ENCODE results near the gene APC2.

The APC2 gene

DNA sequence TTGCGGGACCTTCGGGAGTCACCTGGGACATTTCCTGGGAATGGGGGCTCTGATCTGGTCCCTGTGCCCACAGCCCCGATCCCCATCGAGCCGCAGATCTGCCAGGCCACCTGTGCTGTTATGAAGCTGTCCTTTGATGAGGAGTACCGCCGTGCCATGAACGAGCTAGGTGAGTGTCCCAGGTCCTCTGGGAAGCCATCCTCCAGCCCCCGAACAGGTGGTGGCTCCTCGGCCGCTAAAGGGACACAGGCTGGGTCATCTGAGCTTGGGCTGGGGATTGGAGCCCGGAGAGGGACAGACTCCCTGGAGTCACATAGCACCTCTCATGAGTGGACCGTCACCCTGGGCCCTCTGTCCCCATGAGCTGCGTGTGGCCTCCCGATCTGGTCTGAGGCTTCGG lies 8.0 kb downstream of the APC2 start:
- no peak overlapping the region for H3K9ac ChIP-seq (ENCODE audit: low read depth in 1 of 2, low read length in 2 of 2)
- H3K4me1 ChIP-seq (ENCODE audit: control insufficient read depth in 2 of 2, insufficient read depth in 2 of 2, low read length in 2 of 2), result peaks cover 8 to 9% of the 10 kb centered on the region in 2 donors
- H3K4me3 ChIP-seq (ENCODE audit: low read length in 2 of 2), result no peak overlapping the region
- peaks cover 23 to 39% of the 10 kb centered on the region in 2 donors for H3K27me3 ChIP-seq (ENCODE audit: control insufficient read depth in 2 of 2, insufficient read depth in 2 of 2, low read length in 2 of 2)
- H3K27ac ChIP-seq (ENCODE audit: low read depth in 2 of 2, low read length in 2 of 2), result no peak overlapping the region
- no peaks in the 10 kb centered on the region for H3K36me3 ChIP-seq (ENCODE audit: control insufficient read depth in 2 of 2, insufficient read depth in 2 of 2, low read length in 2 of 2)
- H3K9me3 ChIP-seq (ENCODE audit: control insufficient read depth in 2 of 2, low read length in 2 of 2), result no peaks in the 10 kb centered on the region

DNA sequence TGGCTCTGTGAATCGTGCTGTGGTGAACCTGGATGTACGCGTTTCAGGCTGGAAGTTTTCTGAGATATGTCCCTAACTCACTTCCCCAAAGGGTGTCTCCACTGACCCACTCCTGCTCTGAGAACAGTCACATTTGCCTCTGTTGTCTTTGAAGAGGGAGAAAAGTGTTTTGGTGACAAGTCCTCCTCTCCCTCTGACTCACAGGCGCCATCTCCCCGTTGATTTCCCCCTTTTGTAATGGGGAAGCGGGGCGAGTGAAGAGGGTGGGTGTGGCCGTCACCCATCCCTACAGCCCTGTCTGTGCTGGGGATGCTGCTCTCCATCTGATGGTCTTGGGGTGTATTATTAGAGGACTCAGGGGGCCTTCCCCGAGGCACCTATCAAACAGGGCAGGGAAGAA lies 9.6 kb downstream of the APC2 start:
- Histone ChIP-seq H3K4me3 (ENCODE audit: low read length in 2 of 2) (no peak overlapping the region), H3K4me1 (ENCODE audit: control insufficient read depth in 2 of 2, insufficient read depth in 2 of 2, low read length in 2 of 2) (peaks cover 7 to 8% of the 10 kb centered on the region in 2 donors), H3K9ac (ENCODE audit: low read depth in 1 of 2, low read length in 2 of 2) (no peak overlapping the region), H3K36me3 (ENCODE audit: control insufficient read depth in 2 of 2, insufficient read depth in 2 of 2, low read length in 2 of 2) (no peaks in the 10 kb centered on the region), H3K9me3 (ENCODE audit: control insufficient read depth in 2 of 2, low read length in 2 of 2) (no peaks in the 10 kb centered on the region), H3K27ac (ENCODE audit: low read depth in 2 of 2, low read length in 2 of 2) (no peak overlapping the region), H3K27me3 (ENCODE audit: control insufficient read depth in 2 of 2, insufficient read depth in 2 of 2, low read length in 2 of 2) (peaks cover 15 to 28% of the 10 kb centered on the region in 2 donors)

DNA sequence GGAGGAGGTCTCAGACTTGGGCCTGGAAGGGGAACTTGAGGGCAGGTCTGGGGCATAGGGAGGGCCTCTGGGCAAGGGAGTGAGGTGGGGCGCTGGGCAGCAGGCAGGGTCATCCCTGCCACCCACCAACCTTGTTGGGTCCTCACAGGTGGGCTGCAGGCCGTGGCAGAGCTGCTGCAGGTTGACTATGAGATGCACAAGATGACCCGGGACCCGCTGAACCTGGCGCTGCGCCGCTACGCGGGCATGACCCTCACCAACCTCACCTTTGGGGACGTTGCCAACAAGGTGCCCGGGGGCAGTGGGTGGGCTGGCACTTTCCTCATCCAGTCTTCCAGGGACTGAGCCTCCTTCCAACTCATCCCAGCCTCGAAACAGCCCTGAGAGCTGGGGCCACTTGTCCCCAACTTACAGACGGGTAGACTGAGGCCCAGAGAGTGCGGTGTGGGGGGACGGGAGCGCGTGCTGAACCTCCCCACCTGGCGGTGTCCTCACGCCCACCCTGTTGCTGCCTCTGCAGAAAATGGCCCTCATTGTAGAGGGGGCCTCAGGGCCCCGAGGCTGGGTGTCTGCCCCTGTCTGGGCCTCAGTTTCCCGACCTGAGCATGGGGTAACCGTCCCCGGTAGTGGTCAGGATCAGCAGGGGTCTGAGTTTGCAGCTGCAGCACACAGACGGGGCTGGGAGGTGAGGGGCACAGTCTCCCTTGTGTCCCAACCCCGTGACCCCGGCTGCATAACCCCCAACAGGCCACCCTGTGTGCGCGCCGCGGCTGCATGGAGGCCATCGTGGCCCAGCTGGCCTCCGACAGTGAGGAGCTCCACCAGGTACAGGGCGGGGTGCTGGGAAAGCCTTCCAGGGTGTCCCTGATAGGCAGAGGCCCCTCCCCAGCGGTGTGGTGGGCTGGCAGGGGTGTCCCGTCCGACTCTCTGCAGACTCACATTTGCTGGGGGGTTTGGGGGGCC lies 10.4 kb downstream of the APC2 start:
- H3K9me3 ChIP-seq (ENCODE audit: control insufficient read depth in 2 of 2, low read length in 2 of 2), result no peaks in the 10 kb centered on the region
- peaks cover 2 to 6% of the 10 kb centered on the region in 2 donors for H3K4me1 ChIP-seq (ENCODE audit: control insufficient read depth in 2 of 2, insufficient read depth in 2 of 2, low read length in 2 of 2)
- no peak overlapping the region for H3K27ac ChIP-seq (ENCODE audit: low read depth in 2 of 2, low read length in 2 of 2)
- no peak overlapping the region for H3K4me3 ChIP-seq (ENCODE audit: low read length in 2 of 2)
- no peak overlapping the region for H3K9ac ChIP-seq (ENCODE audit: low read depth in 1 of 2, low read length in 2 of 2)
- no peaks in the 10 kb centered on the region for H3K36me3 ChIP-seq (ENCODE audit: control insufficient read depth in 2 of 2, insufficient read depth in 2 of 2, low read length in 2 of 2)
- H3K27me3 ChIP-seq (ENCODE audit: control insufficient read depth in 2 of 2, insufficient read depth in 2 of 2, low read length in 2 of 2), result peaks cover 15 to 28% of the 10 kb centered on the region in 2 donors

DNA sequence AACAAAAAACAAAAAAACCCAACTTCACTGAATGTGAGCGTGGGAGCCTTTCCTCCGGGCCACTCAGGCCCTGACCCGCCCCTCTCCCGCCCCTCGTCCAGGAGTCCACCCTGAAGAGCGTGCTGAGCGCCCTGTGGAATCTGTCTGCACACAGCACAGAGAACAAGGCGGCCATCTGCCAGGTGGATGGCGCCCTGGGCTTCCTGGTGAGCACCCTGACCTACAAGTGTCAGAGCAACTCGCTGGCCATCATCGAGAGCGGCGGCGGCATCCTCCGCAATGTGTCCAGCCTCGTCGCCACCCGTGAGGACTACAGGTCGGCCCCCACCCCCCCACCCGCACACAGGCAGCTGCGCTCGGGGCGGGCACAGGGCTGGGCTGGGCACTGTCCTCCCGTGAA lies 11.9 kb downstream of the APC2 start:
- no peak overlapping the region for H3K27ac ChIP-seq (ENCODE audit: low read depth in 2 of 2, low read length in 2 of 2)
- H3K4me3 ChIP-seq (ENCODE audit: low read length in 2 of 2), result no peak overlapping the region
- H3K9me3 ChIP-seq (ENCODE audit: control insufficient read depth in 2 of 2, low read length in 2 of 2), result no peaks in the 10 kb centered on the region
- H3K4me1 ChIP-seq (ENCODE audit: control insufficient read depth in 2 of 2, insufficient read depth in 2 of 2, low read length in 2 of 2), result peaks cover 2 to 7% of the 10 kb centered on the region in 2 donors
- H3K9ac ChIP-seq (ENCODE audit: low read depth in 1 of 2, low read length in 2 of 2), result no peak overlapping the region
- H3K36me3 ChIP-seq (ENCODE audit: control insufficient read depth in 2 of 2, insufficient read depth in 2 of 2, low read length in 2 of 2), result no peaks in the 10 kb centered on the region
- H3K27me3 ChIP-seq (ENCODE audit: control insufficient read depth in 2 of 2, insufficient read depth in 2 of 2, low read length in 2 of 2), result peaks cover 17 to 24% of the 10 kb centered on the region in 2 donors

DNA sequence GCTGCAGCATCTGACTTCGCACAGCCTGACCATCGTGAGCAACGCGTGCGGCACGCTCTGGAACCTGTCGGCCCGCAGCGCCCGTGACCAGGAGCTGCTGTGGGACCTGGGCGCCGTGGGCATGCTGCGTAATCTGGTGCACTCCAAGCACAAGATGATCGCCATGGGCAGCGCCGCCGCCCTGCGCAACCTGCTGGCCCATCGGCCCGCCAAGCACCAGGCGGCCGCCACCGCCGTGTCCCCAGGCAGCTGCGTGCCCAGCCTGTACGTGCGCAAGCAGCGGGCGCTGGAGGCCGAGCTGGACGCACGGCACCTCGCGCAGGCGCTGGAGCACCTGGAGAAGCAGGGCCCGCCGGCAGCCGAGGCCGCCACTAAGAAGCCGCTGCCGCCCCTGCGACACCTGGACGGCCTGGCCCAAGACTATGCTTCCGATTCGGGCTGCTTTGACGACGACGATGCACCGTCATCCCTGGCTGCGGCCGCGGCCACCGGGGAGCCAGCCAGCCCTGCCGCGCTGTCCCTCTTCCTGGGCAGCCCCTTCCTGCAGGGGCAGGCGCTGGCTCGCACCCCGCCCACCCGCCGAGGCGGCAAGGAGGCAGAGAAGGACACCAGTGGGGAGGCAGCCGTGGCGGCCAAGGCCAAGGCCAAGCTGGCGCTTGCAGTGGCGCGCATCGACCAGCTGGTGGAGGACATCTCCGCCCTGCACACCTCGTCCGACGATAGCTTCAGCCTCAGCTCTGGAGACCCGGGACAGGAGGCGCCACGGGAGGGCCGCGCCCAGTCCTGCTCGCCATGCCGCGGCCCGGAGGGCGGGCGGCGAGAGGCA lies 15.5 kb downstream of the APC2 start:
- peaks cover 12 to 32% of the 10 kb centered on the region in 2 donors for H3K27me3 ChIP-seq (ENCODE audit: control insufficient read depth in 2 of 2, insufficient read depth in 2 of 2, low read length in 2 of 2)
- H3K9me3 ChIP-seq (ENCODE audit: control insufficient read depth in 2 of 2, low read length in 2 of 2), result no peaks in the 10 kb centered on the region
- H3K4me3 ChIP-seq (ENCODE audit: low read length in 2 of 2), result no peak overlapping the region
- H3K36me3 ChIP-seq (ENCODE audit: control insufficient read depth in 2 of 2, insufficient read depth in 2 of 2, low read length in 2 of 2), result no peaks in the 10 kb centered on the region
- peaks cover 20 to 23% of the 10 kb centered on the region in 2 donors for H3K4me1 ChIP-seq (ENCODE audit: control insufficient read depth in 2 of 2, insufficient read depth in 2 of 2, low read length in 2 of 2)
- H3K27ac ChIP-seq (ENCODE audit: low read depth in 2 of 2, low read length in 2 of 2), result no peak overlapping the region
- H3K9ac ChIP-seq (ENCODE audit: low read depth in 1 of 2, low read length in 2 of 2), result no peak overlapping the region

DNA sequence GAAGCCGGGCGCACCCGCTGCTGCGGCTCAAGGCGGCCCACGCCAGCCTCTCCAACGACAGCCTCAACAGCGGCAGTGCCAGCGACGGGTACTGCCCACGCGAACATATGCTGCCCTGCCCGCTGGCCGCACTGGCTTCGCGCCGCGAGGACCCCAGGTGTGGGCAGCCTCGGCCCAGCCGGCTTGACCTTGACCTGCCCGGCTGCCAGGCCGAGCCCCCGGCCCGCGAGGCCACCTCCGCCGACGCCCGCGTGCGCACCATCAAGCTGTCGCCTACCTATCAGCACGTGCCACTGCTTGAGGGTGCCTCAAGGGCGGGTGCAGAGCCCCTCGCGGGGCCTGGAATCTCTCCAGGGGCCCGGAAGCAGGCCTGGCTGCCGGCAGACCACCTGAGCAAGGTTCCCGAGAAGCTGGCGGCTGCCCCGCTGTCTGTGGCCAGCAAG lies 16.1 kb downstream of the APC2 start:
- no peaks in the 10 kb centered on the region for H3K36me3 ChIP-seq (ENCODE audit: control insufficient read depth in 2 of 2, insufficient read depth in 2 of 2, low read length in 2 of 2)
- no peak overlapping the region for H3K4me3 ChIP-seq (ENCODE audit: low read length in 2 of 2)
- no peak overlapping the region for H3K27ac ChIP-seq (ENCODE audit: low read depth in 2 of 2, low read length in 2 of 2)
- peaks cover 15 to 36% of the 10 kb centered on the region in 2 donors for H3K27me3 ChIP-seq (ENCODE audit: control insufficient read depth in 2 of 2, insufficient read depth in 2 of 2, low read length in 2 of 2)
- no peaks in the 10 kb centered on the region for H3K9me3 ChIP-seq (ENCODE audit: control insufficient read depth in 2 of 2, low read length in 2 of 2)
- H3K9ac ChIP-seq (ENCODE audit: low read depth in 1 of 2, low read length in 2 of 2), result no peak overlapping the region
- peaks cover 26 to 30% of the 10 kb centered on the region in 2 donors for H3K4me1 ChIP-seq (ENCODE audit: control insufficient read depth in 2 of 2, insufficient read depth in 2 of 2, low read length in 2 of 2)

DNA sequence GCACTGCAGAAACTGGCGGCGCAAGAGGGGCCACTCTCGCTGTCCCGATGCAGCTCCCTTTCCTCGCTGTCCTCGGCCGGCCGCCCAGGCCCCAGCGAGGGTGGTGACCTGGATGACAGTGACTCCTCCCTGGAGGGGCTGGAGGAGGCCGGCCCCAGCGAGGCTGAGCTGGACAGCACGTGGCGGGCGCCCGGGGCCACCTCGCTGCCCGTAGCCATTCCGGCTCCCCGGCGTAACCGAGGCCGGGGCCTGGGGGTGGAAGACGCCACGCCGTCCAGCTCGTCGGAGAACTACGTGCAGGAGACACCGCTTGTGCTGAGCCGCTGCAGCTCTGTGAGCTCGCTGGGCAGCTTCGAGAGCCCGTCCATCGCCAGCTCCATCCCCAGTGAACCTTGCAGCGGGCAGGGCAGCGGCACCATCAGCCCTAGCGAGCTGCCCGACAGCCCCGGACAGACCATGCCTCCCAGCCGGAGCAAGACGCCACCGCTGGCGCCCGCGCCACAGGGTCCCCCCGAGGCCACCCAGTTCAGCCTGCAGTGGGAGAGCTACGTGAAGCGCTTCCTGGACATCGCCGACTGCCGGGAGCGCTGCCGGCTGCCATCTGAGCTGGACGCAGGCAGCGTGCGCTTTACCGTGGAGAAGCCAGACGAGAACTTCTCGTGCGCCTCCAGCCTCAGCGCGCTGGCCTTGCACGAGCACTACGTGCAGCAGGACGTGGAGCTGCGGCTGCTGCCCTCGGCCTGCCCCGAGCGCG lies 16.7 kb downstream of the APC2 start:
- Histone ChIP-seq H3K27ac (ENCODE audit: low read depth in 2 of 2, low read length in 2 of 2) (no peak overlapping the region), H3K36me3 (ENCODE audit: control insufficient read depth in 2 of 2, insufficient read depth in 2 of 2, low read length in 2 of 2) (no peaks in the 10 kb centered on the region), H3K9me3 (ENCODE audit: control insufficient read depth in 2 of 2, low read length in 2 of 2) (no peaks in the 10 kb centered on the region), H3K27me3 (ENCODE audit: control insufficient read depth in 2 of 2, insufficient read depth in 2 of 2, low read length in 2 of 2) (peaks cover 20 to 42% of the 10 kb centered on the region in 2 donors), H3K9ac (ENCODE audit: low read depth in 1 of 2, low read length in 2 of 2) (no peak overlapping the region), H3K4me1 (ENCODE audit: control insufficient read depth in 2 of 2, insufficient read depth in 2 of 2, low read length in 2 of 2) (peaks cover 32 to 33% of the 10 kb centered on the region in 2 donors), H3K4me3 (ENCODE audit: low read length in 2 of 2) (no peak overlapping the region)

DNA sequence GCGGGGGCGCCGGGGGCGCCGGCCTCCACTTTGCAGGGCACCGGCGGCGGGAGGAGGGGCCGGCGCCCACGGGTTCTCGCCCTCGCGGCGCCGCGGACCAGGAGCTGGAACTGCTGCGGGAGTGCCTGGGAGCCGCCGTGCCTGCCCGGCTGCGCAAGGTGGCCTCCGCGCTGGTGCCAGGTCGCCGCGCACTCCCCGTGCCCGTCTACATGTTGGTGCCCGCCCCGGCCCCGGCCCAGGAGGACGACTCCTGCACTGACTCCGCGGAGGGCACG lies 17.2 kb downstream of the APC2 start:
- Histone ChIP-seq H3K4me3 (ENCODE audit: low read length in 2 of 2) (no peak overlapping the region), H3K27ac (ENCODE audit: low read depth in 2 of 2, low read length in 2 of 2) (no peak overlapping the region), H3K4me1 (ENCODE audit: control insufficient read depth in 2 of 2, insufficient read depth in 2 of 2, low read length in 2 of 2) (peaks cover 33 to 35% of the 10 kb centered on the region in 2 donors), H3K36me3 (ENCODE audit: control insufficient read depth in 2 of 2, insufficient read depth in 2 of 2, low read length in 2 of 2) (no peaks in the 10 kb centered on the region), H3K9ac (ENCODE audit: low read depth in 1 of 2, low read length in 2 of 2) (no peak overlapping the region), H3K27me3 (ENCODE audit: control insufficient read depth in 2 of 2, insufficient read depth in 2 of 2, low read length in 2 of 2) (peaks cover 25 to 47% of the 10 kb centered on the region in 2 donors), H3K9me3 (ENCODE audit: control insufficient read depth in 2 of 2, low read length in 2 of 2) (no peaks in the 10 kb centered on the region)

DNA sequence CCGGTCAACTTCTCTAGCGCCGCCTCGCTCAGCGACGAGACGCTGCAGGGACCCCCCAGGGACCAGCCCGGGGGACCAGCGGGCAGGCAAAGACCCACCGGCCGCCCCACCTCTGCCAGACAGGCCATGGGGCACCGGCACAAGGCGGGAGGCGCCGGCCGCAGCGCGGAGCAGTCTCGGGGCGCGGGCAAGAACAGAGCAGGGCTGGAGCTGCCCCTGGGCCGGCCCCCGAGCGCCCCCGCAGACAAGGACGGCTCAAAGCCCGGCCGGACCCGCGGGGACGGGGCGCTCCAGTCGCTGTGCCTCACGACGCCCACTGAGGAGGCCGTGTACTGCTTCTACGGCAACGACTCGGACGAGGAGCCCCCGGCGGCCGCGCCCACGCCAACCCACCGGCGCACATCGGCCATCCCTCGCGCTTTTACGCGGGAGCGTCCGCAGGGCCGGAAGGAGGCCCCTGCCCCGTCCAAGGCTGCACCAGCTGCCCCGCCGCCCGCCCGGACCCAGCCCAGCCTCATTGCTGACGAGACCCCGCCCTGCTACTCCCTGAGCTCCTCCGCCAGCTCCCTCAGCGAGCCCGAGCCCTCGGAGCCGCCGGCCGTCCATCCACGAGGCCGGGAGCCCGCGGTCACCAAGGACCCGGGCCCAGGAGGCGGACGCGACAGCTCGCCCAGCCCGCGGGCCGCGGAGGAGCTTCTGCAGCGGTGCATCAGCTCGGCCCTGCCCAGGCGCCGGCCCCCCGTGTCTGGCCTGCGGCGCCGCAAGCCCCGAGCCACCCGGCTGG lies 17.8 kb downstream of the APC2 start:
- Histone ChIP-seq H3K9me3 (ENCODE audit: control insufficient read depth in 2 of 2, low read length in 2 of 2) (no peaks in the 10 kb centered on the region), H3K4me1 (ENCODE audit: control insufficient read depth in 2 of 2, insufficient read depth in 2 of 2, low read length in 2 of 2) (peaks cover 33 to 35% of the 10 kb centered on the region in 2 donors), H3K9ac (ENCODE audit: low read depth in 1 of 2, low read length in 2 of 2) (no peak overlapping the region), H3K27ac (ENCODE audit: low read depth in 2 of 2, low read length in 2 of 2) (no peak overlapping the region), H3K36me3 (ENCODE audit: control insufficient read depth in 2 of 2, insufficient read depth in 2 of 2, low read length in 2 of 2) (no peaks in the 10 kb centered on the region), H3K4me3 (ENCODE audit: low read length in 2 of 2) (no peak overlapping the region), H3K27me3 (ENCODE audit: control insufficient read depth in 2 of 2, insufficient read depth in 2 of 2, low read length in 2 of 2) (peaks cover 29 to 52% of the 10 kb centered on the region in 2 donors)
